ENCODE results near the gene GPATCH8.

Gene GPATCH8

DNA sequence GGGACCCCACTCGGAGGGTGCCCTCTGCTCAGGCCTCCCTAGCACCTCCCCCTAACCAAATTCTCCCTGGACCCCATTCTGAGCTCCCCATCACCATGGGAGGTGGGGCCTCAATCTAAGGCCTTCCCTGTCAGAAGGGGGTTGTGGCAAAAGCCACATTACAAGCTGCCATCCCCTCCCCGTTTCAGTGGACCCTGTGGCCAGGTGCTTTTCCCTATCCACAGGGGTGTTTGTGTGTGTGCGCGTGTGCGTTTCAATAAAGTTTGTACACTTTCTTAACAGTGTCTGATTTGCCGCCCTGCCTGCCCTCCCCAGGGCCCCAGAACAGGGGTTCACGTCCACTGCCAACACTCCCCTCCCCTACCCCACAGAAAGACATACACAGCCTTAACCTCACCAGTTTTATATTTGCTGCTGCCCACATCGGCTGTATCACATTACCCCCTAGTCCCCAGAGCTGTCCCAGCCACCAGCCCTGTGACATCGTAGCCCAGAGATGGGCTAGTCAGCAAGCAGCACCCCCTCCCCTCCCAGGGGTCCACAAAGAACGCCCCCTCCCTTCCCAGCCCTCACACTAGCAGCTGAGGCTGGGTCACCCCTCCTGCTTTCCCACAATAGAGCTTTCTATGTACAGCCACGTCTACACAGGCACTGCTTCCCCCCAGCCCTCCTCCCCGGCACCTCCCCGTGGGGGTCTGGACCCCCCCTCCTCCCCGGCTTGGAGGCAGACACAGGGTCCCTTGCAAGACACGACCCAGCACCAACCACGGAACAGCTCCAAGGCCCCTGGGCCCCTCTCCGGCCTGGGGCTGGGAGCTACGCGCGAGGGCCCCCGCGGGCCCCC is 150.2 kb downstream of the GPATCH8 start:
- TF ChIP-seq, protein P1, sequence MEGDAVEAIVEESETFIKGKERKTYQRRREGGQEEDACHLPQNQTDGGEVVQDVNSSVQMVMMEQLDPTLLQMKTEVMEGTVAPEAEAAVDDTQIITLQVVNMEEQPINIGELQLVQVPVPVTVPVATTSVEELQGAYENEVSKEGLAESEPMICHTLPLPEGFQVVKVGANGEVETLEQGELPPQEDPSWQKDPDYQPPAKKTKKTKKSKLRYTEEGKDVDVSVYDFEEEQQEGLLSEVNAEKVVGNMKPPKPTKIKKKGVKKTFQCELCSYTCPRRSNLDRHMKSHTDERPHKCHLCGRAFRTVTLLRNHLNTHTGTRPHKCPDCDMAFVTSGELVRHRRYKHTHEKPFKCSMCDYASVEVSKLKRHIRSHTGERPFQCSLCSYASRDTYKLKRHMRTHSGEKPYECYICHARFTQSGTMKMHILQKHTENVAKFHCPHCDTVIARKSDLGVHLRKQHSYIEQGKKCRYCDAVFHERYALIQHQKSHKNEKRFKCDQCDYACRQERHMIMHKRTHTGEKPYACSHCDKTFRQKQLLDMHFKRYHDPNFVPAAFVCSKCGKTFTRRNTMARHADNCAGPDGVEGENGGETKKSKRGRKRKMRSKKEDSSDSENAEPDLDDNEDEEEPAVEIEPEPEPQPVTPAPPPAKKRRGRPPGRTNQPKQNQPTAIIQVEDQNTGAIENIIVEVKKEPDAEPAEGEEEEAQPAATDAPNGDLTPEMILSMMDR (IDR thresholded peaks at IDR 0.05; ENCODE audit: low read depth, low read length, missing control alignments): no peak
- in situ Hi-C loops (cut with HindIII; ENCODE audit: low sequenced_read_pairs): loop anchor here (25.0 kb wide), 1 partner anchor 284 kb away; no protein-coding TSS in a partner anchor
- H3K4me3 ChIP-seq (ENCODE audit: low read depth, low read length): no peak overlapping the region
- no peak for DNase-seq (ENCODE audit: low read depth)

DNA sequence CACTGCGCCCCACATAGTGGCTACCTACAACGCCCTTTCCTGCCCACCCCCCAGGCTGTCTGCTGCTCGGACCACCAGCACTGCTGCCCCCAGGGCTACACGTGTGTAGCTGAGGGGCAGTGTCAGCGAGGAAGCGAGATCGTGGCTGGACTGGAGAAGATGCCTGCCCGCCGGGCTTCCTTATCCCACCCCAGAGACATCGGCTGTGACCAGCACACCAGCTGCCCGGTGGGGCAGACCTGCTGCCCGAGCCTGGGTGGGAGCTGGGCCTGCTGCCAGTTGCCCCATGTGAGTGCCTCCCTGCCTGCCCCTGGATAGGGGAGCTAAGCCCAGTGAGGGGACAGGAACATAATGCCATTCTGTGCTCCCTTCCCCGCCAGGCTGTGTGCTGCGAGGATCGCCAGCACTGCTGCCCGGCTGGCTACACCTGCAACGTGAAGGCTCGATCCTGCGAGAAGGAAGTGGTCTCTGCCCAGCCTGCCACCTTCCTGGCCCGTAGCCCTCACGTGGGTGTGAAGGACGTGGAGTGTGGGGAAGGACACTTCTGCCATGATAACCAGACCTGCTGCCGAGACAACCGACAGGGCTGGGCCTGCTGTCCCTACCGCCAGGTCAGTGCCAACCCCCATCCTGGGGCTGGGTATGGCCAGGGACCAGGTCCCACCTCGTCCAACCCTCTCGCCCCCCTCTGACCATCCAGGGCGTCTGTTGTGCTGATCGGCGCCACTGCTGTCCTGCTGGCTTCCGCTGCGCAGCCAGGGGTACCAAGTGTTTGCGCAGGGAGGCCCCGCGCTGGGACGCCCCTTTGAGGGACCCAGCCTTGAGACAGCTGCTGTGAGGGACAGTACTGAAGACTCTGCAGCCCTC is 151.0 kb downstream of the GPATCH8 start:
- in situ Hi-C loops (cut with HindIII; ENCODE audit: low sequenced_read_pairs): loop anchor here (25.0 kb wide), 1 partner anchor 285 kb away; no protein-coding TSS in a partner anchor
- TF ChIP-seq, protein P1 (IDR thresholded peaks at IDR 0.05; ENCODE audit: low read depth, low read length, missing control alignments): no peak
- H3K4me3 ChIP-seq (ENCODE audit: low read depth, low read length): no peak overlapping the region
- no peak for DNase-seq (ENCODE audit: low read depth)

DNA sequence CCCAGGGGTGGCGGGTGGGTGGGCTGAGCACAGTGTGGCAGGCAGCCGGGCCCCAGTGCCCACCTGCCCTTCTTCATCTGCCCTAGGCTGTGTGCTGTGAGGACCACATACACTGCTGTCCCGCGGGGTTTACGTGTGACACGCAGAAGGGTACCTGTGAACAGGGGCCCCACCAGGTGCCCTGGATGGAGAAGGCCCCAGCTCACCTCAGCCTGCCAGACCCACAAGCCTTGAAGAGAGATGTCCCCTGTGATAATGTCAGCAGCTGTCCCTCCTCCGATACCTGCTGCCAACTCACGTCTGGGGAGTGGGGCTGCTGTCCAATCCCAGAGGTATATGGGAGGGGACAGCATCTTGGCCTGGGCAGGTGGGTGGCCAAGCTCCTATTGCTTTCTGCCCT is 151.7 kb downstream of the GPATCH8 start:
- in situ Hi-C loops (cut with HindIII; ENCODE audit: low sequenced_read_pairs): loop anchor here (25.0 kb wide), 1 partner anchor 286 kb away; no protein-coding TSS in a partner anchor
- no peak overlapping the region for H3K4me3 ChIP-seq (ENCODE audit: low read depth, low read length)
- DNase-seq (ENCODE audit: low read depth): no peak
- TF ChIP-seq, protein P1 (IDR thresholded peaks at IDR 0.05; ENCODE audit: low read depth, low read length, missing control alignments): no peak

DNA sequence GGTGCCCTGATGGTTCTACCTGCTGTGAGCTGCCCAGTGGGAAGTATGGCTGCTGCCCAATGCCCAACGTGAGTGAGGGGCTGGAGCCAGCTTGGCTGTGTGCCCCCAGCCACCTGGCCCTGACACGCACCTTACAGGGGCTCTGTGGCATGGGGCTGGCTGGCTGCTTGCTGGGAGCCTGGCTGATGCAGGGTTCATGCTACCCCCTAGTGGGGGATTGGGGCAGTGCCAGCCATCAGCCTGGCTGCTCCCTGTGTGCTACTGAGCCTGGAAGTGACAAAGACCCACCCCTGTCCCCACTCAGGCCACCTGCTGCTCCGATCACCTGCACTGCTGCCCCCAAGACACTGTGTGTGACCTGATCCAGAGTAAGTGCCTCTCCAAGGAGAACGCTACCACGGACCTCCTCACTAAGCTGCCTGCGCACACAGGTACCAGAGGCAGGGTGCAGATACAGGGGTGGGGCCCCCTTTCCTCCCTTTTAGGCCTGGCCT is 152.4 kb downstream of the GPATCH8 start:
- TF ChIP-seq, protein P1 (IDR thresholded peaks at IDR 0.05; ENCODE audit: low read depth, low read length, missing control alignments): peak; percentile 60
- in situ Hi-C loops (cut with HindIII; ENCODE audit: low sequenced_read_pairs): loop anchor here (25.0 kb wide), 1 partner anchor 287 kb away; no protein-coding TSS in a partner anchor
- DNase-seq (ENCODE audit: low read depth): peak; percentile 18
- no peak overlapping the region for H3K4me3 ChIP-seq (ENCODE audit: low read depth, low read length)

DNA sequence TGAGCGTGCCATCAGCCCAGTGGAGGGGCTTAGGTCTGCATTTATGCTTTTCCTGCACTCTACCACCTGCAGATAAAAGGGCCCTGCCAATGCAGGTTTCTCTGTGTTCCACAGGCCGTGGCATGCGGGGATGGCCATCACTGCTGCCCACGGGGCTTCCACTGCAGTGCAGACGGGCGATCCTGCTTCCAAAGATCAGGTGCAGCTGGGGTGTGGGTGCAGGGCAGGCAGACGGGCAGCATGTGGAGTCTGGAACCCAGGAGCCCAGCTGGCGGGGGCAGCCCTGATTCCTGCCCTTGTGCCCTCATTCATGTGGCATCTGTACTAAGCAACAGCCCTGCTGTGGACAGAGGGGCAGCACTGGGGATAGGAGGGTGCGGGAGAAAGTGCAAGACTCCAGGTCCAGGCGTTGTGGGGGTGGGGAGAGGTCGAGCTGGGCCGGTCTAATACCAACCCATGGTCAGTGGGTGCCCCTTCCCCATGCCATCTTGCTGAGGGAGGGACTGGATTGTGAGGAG is 153.6 kb downstream of the GPATCH8 start:
- H3K4me3 ChIP-seq (ENCODE audit: low read depth, low read length): no peak overlapping the region
- in situ Hi-C loops (cut with HindIII; ENCODE audit: low sequenced_read_pairs): loop anchor here (25.0 kb wide), 1 partner anchor 288 kb away; no protein-coding TSS in a partner anchor
- TF ChIP-seq, protein P1 (IDR thresholded peaks at IDR 0.05; ENCODE audit: low read depth, low read length, missing control alignments): no peak
- DNase-seq (ENCODE audit: low read depth): no peak

DNA sequence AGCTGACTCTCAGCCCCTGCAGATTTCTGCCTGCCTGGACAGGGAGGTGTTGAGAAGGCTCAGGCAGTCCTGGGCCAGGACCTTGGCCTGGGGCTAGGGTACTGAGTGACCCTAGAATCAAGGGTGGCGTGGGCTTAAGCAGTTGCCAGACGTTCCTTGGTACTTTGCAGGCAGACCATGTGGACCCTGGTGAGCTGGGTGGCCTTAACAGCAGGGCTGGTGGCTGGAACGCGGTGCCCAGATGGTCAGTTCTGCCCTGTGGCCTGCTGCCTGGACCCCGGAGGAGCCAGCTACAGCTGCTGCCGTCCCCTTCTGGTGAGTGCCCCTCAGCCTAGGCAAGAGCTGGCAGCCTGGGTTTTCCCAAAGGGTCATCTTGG is 154.2 kb downstream of the GPATCH8 start:
- TF ChIP-seq, protein P1 (IDR thresholded peaks at IDR 0.05; ENCODE audit: low read depth, low read length, missing control alignments): no peak
- in situ Hi-C loops (cut with HindIII; ENCODE audit: low sequenced_read_pairs): no loop called here
- no peak overlapping the region for H3K4me3 ChIP-seq (ENCODE audit: low read depth, low read length)
- DNase-seq (ENCODE audit: low read depth): no peak
